GM18870 (cell line): Measurements from ENCODE around the gene VSTM2B.

Experiments used
- ATAC-seq: cut with Tn5 transposase; IDR thresholded peaks from one replicate; pipeline ENCODE4 v1.9.1; 2021; ENCODE audit warnings: moderate library complexity; ENCODE audit not compliant: unreplicated experiment

VSTM2B gene

DNA sequence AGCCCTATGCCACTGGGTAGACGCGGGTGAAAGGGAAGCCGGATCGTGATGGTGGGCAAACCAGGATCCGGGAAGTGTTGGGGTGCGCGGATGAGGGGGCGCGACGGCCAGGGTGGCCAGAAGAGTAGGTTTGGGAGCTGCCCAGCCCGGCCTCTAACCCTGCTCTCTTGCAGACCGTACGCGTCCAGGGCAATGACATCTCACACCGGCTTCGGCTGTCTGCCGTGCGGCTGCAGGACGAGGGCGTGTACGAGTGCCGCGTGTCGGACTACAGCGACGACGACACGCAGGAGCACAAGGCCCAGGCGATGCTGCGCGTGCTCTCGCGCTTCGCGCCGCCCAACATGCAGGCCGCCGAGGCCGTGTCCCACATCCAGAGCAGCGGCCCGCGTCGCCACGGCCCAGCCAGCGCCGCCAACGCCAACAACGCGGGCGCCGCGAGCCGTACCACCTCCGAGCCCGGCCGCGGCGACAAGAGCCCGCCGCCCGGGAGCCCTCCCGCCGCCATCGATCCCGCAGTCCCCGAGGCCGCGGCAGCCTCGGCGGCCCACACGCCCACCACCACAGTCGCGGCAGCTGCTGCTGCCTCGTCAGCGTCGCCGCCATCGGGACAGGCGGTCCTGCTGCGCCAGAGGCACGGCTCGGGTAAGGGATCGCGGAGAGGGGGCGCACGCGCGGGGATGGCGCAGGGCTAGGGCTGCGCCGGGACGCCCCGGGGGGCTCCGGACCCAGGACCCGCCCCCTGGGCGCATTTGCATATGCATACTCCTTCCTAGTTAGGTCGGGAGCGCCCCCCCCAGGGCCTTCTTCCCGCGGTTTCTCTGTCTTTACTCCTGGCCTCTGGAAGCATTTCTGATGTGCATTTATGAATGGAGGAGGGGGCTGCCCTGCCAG is 4.1 kb downstream of the VSTM2B start:
- no peak for ATAC-seq

DNA sequence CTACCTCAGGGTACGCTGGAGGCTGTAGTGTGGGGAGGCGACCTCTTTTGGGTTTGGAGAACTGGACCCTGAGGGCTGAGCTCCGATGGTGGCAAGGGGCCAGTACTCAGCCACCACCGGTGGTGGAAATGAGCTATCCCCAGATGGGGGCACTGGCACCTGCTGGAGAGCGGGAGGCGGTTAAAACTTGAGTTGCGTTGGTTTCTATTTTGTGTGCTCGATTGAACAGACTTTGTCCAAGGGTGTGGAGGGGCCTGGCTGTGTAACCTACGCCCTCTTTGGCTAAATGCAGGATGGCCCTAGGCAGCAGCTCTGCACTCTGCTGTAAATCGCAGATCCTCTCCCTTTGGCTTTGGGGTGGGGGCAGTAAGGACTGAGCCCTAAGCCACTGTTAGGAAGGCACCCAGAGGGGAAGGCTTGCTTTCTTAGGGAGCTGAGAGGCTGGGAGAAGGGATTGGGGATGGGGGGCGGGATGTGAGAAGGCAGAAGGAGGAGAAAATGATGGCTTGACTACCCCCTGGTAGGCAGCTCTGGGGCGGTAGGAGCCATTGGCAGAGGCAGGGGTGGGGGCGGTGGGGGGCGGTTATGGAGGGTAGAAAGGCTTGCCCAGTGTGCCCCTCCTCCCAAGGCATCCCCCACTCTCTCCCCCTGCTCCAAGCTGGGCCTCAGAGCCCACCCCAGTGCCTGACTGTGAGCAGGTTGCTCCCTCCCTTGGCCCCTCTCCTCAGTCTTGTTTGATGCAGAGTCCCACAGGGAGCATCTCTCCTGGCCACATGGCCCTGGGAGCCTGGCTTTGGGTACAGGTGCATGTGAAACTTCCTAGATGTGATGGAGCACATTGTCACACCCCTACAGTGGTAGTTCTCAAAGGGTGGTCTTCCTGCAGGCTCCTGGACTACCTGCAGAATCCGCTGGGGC is 5.0 kb downstream of the VSTM2B start:
- ATAC-seq = no peak

DNA sequence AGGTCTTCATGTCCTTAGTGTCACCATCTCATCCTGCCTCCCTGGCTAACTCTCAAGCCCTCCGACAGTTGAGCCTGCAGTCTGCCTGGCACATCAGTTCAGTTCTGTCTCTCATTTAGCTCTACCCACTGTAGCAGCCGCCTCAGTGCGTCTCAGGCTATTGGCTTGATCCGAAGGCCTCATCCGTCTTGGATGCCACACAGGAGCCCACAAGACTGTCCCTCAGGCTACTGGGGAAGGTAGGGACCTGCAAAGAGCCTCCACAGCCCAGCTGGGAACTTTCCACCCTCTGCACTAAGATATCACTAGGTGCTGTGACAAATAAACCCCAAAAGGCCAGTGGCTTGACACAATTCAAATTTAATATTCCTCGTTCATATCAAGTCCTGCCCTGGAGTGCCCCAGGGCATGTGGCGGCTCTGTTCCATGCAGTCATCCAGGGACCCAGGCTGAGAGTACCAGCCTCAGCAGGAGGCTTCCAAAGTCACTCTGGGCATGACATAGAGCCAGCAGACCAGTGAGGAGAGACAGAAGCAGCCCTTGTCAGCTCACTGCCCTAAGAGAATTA is 5.7 kb downstream of the VSTM2B start:
- no peak for ATAC-seq

DNA sequence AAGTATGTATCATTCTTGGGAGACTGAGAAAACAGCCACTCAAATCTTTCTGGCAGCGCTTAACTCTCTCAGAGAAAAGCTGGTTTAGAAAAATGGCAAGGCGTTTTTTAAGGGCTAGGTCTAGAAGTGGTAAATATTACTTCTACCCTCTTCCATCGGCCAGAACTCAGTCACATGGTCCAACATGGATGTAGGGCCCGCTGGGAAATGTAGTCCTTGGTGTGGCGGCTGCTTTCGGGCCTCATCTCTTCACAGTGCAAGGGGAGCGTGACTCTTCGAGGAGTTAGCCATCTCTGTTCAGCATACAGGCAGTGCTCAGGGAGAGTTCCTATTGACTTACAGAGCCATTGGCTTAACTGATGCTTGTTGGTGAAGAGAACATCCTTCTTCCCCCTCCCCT is 6.3 kb downstream of the VSTM2B start:
- ATAC-seq = no peak

DNA sequence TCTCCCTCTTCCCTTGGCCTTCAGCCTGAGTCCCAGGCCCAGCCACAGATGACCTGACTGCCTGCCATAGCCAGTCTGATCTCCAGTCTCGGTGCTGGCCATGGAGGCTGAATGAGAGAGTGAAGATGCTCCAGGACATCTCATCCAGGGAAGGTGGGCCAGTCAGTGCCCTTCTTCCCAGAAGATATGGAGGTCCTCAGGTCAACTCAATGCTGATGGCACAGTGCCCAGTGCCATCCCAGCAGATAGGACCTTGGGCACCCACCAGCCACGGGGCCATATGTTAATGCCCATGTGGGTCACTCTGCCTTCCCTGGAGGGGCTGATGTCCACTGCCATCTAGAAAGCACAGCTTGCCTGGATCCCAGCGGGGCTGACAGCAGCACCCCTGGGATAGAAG is 7.2 kb downstream of the VSTM2B start:
- no peak for ATAC-seq

DNA sequence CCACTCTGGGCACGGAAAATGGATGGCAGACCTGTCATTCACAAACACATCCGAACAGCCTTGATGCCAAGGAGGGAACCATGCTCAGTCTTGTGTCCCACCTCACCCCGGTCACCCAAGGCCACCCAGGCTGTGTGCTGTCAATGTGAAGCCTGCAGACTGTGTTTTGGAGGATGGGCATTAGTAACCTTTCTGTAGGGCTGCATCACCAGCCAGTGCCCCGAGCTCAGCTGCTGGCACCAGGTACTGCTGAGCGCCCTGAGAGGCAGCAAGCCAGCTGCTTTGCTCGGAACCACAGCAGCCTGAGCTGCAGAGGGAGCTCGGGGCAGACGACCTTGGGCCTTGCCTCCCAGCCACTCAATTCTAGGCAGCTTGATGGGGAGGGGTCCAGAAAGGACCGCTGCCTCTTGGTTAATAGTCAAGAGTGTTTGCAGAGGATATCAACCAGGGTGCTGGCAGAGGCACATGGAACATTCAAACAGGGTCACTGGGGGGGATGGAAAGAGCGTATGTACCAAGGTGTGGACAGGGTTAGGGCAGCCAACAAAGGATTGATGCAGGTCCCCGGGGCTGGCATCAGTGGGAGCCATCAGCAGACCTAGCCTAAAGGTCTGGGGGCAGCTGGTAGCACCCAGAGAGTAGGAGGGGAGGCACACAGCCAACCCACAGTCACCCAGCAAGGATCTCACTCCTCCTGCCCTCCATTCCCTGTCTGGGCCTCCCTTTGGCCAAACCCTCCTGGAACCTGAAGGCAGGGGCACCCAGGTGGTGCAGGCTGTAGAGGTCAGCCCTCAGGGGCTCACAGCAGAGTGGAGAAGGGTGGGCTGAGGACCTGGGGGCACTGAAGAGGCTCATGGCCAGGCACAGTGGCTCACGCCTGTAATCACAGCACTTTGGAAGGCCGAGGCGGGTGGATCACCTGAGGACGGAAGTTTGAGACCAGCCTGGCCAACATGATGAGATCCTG is 8.1 kb downstream of the VSTM2B start:
- no peak for ATAC-seq

DNA sequence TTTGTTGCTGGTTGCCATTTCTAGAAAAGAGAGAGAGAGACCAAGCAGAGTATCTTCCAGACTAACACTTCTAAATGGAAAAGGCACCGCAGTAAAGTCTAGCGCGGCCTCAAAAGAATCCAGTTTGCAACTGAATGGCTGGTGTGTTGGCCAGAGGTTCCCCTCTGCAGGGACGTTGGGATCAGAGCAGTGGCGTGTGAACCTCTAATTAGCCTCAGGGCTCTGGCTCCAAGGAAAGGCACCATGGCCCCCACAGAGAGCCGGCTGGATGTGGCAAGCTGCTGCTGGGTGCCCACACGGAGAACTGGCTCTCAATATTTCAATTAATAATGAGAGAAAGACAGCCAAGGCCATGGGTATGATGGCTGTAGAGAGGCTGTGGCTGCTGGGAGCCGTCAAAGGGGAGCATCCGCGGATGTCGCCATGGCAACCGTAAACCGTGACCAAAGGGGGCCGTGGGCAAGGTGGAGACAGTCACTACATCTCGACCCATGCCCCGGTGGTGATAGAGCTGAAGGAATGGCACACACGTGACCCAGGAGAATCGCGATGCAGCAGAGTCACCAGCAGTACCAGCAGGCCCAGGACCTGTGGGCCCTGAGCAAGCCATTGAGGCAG is 9.5 kb downstream of the VSTM2B start:
- no peak for ATAC-seq

DNA sequence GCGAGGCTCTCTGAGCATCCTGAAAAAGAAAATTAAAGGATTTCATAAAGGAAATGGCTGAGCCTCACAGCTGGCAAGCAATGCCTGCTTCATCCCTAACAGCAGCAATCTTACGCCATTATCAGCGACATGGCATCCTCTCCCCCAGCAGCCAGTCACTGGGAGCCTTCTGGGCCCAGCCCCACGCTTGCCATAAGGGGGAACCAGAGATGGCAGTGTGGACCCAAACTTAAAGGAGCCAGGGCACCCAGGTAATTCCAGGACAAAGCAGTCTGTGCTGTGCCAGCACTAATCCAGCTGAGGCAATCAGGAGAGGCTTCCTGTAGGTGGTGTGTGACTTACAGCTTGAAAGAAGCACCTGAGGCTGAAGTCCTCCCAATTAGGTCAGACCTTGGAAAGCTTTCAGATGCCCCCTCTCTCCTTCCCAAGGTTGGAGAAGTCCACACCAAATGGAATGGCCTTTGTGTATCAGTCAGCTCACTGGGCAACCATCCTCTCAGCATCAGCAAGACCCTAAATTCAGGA is 10.3 kb downstream of the VSTM2B start:
- ATAC-seq = no peak

DNA sequence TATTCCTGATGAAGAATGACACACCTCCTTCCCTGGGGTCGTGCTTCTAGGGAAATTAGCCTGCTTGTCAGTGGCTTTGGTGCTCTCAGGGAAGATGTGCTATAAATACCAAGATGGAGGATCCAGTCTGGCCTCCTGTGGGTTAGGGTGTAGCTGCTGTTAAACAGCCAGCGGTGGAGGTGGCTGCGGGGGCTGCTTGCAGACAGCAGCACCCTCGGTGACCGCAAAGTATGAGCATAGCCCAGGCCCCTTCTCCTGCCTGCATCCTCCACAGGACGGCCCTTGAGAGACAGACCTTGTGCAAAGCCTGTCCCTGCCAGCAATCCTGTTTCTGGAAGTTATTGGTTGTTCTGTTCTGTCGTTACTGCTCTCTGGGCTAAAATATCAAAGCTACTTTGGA is 11.4 kb downstream of the VSTM2B start:
- no peak for ATAC-seq

DNA sequence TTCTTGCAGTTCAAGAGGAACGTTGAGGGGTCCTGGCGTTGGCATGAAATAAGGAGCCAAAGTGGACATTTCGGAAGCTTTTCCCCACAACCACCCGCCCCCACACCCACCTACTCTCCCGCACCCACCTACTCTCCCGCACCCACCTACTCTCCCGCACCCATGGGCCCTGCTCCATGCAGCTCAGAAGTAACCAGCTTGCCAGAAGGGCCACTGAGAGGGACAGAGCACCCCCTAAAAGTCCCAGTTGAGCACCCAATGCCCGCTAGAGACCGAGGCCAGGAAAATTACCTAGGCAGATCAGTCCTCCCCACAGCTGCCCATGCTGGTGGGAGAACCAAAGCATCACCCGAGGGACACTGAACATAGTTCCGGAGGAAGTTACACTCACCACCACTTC is 11.8 kb downstream of the VSTM2B start:
- ATAC-seq = no peak

DNA sequence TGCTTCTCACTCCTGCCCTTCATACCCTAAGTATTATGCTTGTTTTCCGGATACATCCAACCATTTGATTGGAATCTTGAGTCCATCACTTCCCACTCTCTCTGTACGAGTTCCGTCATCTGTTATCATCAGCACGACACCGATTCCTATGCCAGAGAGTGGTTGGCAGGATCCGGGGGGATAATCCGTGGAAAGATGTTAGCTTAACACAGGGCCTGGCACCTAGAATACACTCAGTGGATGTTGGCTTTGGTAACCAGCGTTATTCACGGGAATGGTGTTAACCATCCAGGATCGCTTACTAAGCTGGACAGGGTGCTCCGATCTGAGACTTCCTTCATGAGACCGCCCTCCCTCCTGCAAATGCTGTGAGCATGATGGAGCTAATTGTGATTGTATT is 12.4 kb downstream of the VSTM2B start:
- no peak for ATAC-seq

DNA sequence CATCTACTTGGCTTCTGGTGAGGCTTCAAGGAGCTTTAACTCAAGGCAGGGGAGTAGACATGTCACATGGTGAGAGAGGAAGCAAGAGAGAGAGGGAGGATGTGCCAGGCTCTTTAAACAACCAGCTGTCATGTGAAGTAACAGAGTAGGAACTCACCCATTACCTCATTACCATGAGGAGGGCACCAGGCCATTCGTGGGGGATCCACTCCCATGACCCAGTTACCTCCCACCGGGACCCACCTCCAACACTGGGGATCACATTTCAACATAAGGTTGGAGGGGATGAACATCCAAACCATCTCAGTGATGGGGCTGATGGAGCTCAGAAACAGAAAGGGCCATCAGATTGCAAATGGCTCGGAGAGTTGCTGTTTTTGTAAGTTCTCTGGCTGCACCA is 12.9 kb downstream of the VSTM2B start:
- no peak for ATAC-seq

DNA sequence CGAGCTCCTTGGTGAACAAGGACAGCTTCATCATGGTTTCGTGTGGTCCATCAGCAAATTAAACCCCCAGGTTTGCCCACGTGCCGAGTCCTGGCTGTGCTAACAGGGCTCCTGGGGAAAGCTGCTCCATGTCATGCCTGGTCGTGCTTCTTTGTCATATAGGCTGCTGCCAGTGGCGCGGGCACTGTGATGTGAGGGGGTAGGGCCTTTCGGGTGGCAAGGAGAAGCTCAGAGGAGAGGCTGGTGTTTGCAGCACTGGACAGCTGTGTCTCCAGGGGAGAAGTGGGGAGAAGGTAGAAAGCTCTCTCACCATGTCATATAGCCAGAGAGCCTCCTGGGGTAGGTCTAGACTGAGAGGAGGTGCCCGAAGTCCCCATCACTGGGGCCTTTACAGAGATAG is 13.3 kb downstream of the VSTM2B start:
- ATAC-seq = no peak

DNA sequence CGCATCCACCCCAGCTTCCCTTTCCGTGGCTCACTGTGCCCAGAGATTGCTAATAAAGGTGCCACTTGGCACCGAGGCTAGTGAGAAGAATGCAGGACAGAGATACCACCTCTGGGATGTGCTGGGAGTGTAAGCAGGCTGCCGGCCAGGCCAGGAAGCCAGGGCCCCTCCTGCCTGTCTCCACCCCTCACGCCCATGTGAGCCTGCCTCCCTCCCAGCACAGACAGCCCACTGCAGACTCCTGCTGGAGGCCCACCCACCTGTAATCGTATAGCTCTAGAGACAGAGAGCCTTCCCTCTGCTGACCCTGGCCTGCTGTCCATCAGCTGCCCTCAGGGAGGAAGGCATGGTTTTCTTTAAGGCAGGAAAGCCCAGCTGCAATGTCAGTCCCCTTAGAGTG is 13.9 kb downstream of the VSTM2B start:
- no peak for ATAC-seq

DNA sequence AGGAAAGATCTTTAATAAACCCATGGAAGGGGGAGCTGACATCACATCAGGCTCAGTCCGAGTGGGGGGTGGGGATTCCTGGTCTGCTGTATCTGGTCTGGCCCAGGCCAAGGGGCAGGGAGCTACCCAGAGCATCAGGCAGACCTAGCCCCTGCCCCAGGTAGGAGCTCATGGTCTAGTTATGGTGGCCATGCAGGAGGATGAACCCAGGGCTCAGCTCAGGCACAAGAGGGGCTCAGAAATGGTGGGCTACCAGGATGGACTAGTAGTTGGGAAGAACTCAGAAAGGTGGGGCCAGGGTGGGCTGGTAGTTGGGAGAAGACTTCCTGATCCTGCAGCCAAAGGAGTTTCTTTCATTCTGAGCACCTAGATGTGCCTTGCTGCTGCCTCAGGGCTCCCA is 14.3 kb downstream of the VSTM2B start:
- no peak for ATAC-seq

DNA sequence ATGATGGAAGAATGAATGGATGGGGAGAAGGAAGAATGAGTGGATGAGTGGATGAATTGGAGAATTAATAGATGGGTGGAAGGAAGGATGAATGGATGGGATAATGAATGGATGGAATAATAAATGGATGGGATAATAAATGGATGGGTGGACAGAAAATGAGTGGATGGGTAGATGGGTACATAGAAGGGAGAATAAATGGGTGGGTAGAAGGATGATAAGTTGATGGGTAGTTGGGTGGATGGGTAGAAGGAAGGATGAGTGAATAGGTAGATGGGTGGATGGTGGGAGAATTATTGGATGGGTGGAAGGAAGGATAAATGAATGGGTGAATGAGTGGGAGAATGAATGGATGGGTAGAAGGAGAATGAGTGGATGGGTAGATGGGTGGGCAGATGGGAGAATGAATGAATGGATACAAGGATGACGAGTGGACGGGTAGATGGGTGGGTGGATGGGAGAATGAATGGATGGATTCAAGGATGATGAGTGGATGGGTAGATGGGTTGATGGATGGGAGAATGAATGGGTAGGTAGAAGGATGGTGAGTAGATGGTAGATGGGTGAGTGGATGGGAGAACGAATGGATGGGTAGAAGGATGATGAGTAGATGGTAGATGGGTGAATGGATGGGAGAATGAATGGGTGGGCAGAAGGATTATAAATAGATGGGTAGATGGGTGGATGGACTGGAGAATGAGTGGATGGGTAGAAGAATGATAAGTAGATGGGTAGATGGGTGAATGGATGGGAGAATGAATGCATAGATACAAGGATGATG is 15.9 kb downstream of the VSTM2B start:
- no peak for ATAC-seq

DNA sequence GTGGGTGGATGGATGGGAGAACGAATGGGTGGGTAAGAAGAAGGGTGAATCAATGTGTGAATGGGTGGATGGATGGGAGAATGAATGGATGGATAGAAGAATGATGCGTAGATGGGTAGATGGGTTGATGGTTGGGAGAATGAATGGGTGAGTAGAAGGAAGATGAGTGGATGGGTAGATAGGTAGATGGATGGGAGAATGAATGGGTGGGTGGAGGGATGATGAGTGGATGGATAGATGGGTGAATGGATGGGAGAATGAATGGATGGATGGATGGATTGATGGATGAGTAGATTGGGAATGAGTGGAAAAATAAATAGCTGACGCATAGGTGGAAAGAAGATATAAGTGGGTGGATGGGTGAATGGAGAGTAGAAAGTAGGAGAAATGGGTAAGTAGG is 16.5 kb downstream of the VSTM2B start:
- no peak for ATAC-seq

DNA sequence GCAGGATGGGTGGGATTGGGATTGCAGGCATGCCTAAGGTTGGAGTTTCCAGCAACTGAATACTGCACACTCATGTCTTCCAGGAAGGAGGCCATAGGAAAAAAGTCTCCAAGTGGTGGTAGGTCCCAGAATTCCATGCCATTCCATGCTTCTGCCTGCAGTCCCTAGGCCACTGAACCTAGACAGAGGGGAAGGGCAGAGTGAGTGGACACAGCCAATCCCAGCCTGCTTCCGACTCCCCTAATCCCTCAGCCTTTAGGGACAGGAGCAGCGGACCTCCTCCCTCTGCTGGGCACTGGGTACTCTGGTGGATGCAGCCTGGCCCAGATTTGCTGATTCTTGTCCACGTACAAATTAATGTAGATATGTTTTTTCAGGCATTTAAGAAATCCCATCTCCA is 17.0 kb downstream of the VSTM2B start:
- ATAC-seq = no peak

DNA sequence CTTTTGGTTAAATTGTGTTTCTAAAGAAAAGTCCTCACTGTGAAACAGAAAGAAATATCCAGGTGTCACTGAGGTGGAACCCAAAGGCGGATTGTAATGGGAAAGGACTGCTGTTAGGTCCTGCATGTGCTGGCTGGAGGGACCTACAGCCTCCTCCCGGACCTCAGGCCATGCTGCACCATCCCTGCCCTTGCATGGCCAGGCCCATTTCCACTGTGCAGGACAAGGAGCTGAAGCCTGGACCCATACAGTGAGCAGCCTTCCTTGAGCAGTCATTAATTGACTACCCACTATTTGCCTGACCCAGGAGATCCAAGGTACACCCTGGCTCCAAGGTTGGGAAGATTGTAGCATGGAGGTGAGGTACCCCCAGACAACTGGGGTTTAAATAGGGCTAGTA is 17.6 kb downstream of the VSTM2B start:
- no peak for ATAC-seq
